Measurements from ENCODE around the gene CCDC187. TPM values are rescaled to one million over a fixed set of nuclear protein-coding genes. Genes with fewer than 3 reads are reported as not detected.

CCDC187 gene
- total and polyA plus RNA-seq, 2 of the 13 experiments (the other 11 are each of a cell fraction or from before 2014, with no cell fraction given): 0.03 to 0.13 TPM

DNA sequence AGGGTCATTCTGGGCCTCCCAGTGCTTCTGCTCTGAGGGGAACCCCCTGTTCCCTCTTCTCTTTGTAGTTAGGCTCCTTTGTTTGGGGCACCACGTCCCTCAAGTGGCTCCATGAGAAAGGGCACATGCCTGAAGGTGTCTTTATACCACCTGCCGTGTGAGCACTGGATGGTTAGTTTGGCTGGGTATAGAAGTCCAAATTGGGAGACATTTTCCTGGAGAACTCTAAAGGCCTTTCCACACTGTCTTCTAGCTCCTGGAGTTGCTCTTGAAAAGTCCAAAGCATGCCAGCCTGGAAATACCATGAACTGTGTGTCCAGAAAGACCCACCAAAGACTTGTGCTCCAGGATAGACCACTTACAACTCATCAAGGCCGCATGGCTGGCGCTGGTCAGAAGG lies 11.1 kb upstream of the CCDC187 start:
- in situ Hi-C loops (cut with HindIII; ENCODE audit: extremely low pct_ligation_motif_present, low pct_unique_long_range_greater_than_20kb) (no loop called here), intact Hi-C loops (cut with micrococcal nuclease; ENCODE audit: unreplicated experiment) (no loop called here)
- Histone ChIP-seq H3K27me3 (ENCODE audit: control insufficient read depth in 1 of 2, insufficient read depth in 2 of 2, low read length in 2 of 2) (no peaks in the 10 kb centered on the region; a peak in 2 of 5 replicates), H3K4me3 (replicated peaks in 1 of 3; ENCODE audit: insufficient read depth in 1 of 3, low read depth in 2 of 3, low read length in 3 of 3) (no peak overlapping the region), H3K4me1 (ENCODE audit: insufficient read depth, low read length) (peaks cover 43% of the 10 kb centered on the region), H3K9me3 (ENCODE audit: low read length) (peaks cover 16% of the 10 kb centered on the region), H4K20me1 (ENCODE audit: insufficient read depth, low read length) (no peaks in the 10 kb centered on the region), H3K79me2 (ENCODE audit: insufficient read depth, low read length) (no peaks in the 10 kb centered on the region), H3K9ac (ENCODE audit: insufficient read depth, low read depth, low read length) (no peak overlapping the region), H2AFZ (ENCODE audit: low read length) (no peak overlapping the region), H3K36me3 (replicated peaks in 1 of 2; ENCODE audit: control insufficient read depth in 1 of 2, insufficient read depth in 2 of 2, low read length in 2 of 2) (no peaks in the 10 kb centered on the region), H3K27ac (ENCODE audit: extremely low read length, insufficient read depth, low read length) (no peak overlapping the region), H3K4me2 (ENCODE audit: low read depth, low read length) (no peak overlapping the region)
- ChIA-PET CTCF (ENCODE audit: low intra/inter-chr PET ratio, low total read pairs) (no interaction called here), POLR2A (no interaction called here)
- TF ChIP-seq KLF9 (CRISPR knock-in tag; IDR thresholded peaks at IDR 0.05; ENCODE audit: low read depth) (no peak), NFE2L2 (IDR thresholded peaks at IDR 0.05; ENCODE audit: low read length) (no peak), ZNF614 (CRISPR knock-in tag; IDR thresholded peaks at IDR 0.05; ENCODE audit: borderline replicate concordance) (no peak), ZFP1 (CRISPR knock-in tag; IDR thresholded peaks at IDR 0.05) (peak; percentile 99), ZBTB33 (CRISPR knock-in tag; IDR thresholded peaks at IDR 0.05) (no peak), ARHGAP35 (CRISPR knock-in tag; IDR thresholded peaks at IDR 0.05; ENCODE audit: borderline replicate concordance) (no peak)
- BruUV-seq (replicated peaks): no TSS peak
- DNase-seq (ENCODE audit: low spot score) (no peak), ATAC-seq (no peak), FAIRE-seq (no peak)
- 48% methylated on average over 4 of the region's 4 CpGs for whole genome bisulfite sequencing (ENCODE audit: low lambda C conversion rate)

GRCh38 chr9:136314056-136314416 lies 10.1 kb upstream of the CCDC187 start:
- 23% methylated on average over 2 of the region's 3 CpGs for WGBS (ENCODE audit: low lambda C conversion rate)
- intact Hi-C loops (cut with micrococcal nuclease; ENCODE audit: unreplicated experiment): no loop called here
- H3K36me3 ChIP-seq (replicated peaks in 1 of 2; ENCODE audit: control insufficient read depth in 1 of 2, insufficient read depth in 2 of 2, low read length in 2 of 2): no peaks in the 10 kb centered on the region
- BruUV-seq (replicated peaks): no TSS peak
- no peak overlapping the region for H3K4me2 ChIP-seq (ENCODE audit: low read depth, low read length)
- H3K9me3 ChIP-seq (ENCODE audit: low read length): peaks cover 16% of the 10 kb centered on the region
- H3K27ac ChIP-seq (ENCODE audit: extremely low read length, insufficient read depth, low read length): no peak overlapping the region
- H3K9ac ChIP-seq (ENCODE audit: insufficient read depth, low read depth, low read length): no peak overlapping the region
- no peak for DNase-seq (ENCODE audit: low spot score)
- no peak for FAIRE-seq
- ChIA-PET POLR2A (no interaction called here), CTCF (ENCODE audit: low intra/inter-chr PET ratio, low total read pairs) (no interaction called here)
- H3K79me2 ChIP-seq (ENCODE audit: insufficient read depth, low read length): no peaks in the 10 kb centered on the region
- H4K20me1 ChIP-seq (ENCODE audit: insufficient read depth, low read length): no peaks in the 10 kb centered on the region
- TF ChIP-seq TEAD3 (CRISPR knock-in tag; optimal IDR thresholded peaks at IDR 0.05; ENCODE audit: borderline replicate concordance) (no peak), ZNF121 (CRISPR knock-in tag; IDR thresholded peaks at IDR 0.05) (peak; percentile 67; the same call in 1 of the 2 replicates), CHD4 (IDR thresholded peaks at IDR 0.05; ENCODE audit: borderline replicate concordance, low read length) (no peak)
- TF ChIP-seq, protein P1, sequence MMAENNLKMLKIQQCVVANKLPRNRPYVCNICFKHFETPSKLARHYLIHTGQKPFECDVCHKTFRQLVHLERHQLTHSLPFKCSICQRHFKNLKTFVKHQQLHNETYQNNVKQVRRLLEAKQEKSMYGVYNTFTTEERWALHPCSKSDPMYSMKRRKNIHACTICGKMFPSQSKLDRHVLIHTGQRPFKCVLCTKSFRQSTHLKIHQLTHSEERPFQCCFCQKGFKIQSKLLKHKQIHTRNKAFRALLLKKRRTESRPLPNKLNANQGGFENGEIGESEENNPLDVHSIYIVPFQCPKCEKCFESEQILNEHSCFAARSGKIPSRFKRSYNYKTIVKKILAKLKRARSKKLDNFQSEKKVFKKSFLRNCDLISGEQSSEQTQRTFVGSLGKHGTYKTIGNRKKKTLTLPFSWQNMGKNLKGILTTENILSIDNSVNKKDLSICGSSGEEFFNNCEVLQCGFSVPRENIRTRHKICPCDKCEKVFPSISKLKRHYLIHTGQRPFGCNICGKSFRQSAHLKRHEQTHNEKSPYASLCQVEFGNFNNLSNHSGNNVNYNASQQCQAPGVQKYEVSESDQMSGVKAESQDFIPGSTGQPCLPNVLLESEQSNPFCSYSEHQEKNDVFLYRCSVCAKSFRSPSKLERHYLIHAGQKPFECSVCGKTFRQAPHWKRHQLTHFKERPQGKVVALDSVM (CRISPR knock-in tag; IDR thresholded peaks at IDR 0.05): 0 out of 2 replicates have a peak, but pooled peaks have one; percentile 25
- no peak for ATAC-seq
- no peaks in the 10 kb centered on the region; a peak in 3 of 5 replicates for H3K27me3 ChIP-seq (ENCODE audit: control insufficient read depth in 1 of 2, insufficient read depth in 2 of 2, low read length in 2 of 2)
- peaks cover 43% of the 10 kb centered on the region for H3K4me1 ChIP-seq (ENCODE audit: insufficient read depth, low read length)
- H3K4me3 ChIP-seq (replicated peaks in 1 of 3; ENCODE audit: insufficient read depth in 1 of 3, low read depth in 2 of 3, low read length in 3 of 3): no peak overlapping the region
- in situ Hi-C loops (cut with HindIII; ENCODE audit: extremely low pct_ligation_motif_present, low pct_unique_long_range_greater_than_20kb): no loop called here
- no peak overlapping the region for H2AFZ ChIP-seq (ENCODE audit: low read length)
